ENCODE measurements around the gene PPP6R1. TPM values are rescaled to one million over a fixed set of nuclear protein-coding genes. Genes with fewer than 3 reads are reported as not detected.

The PPP6R1 gene
- total RNA-seq, 1 donor from 2014 or later = 64.6 TPM

- no peak for DNase-seq (ENCODE audit: low read depth)
Measured at GRCh38 chr19:55259540-55260210, 858 bp upstream of the PPP6R1 start.

GRCh38 chr19:55258476-55258827 lies 365 bp downstream of the PPP6R1 start:
- DNase-seq (ENCODE audit: low read depth) = no peak

- DNase-seq (ENCODE audit: low read depth) = peak; percentile 15
Measured at GRCh38 chr19:55257461-55258420, 1.1 kb downstream of the PPP6R1 start.

GRCh38 chr19:55256562-55257460 lies 2.0 kb downstream of the PPP6R1 start:
- DNase-seq (ENCODE audit: low read depth) = no peak

- DNase-seq (ENCODE audit: low read depth) = no peak
Measured at GRCh38 chr19:55255618-55256423, 3.0 kb downstream of the PPP6R1 start.

GRCh38 chr19:55254625-55254977 lies 4.2 kb downstream of the PPP6R1 start:
- DNase-seq (ENCODE audit: low read depth) = no peak

- no peak for DNase-seq (ENCODE audit: low read depth)
Measured at GRCh38 chr19:55253842-55254624, 4.8 kb downstream of the PPP6R1 start.

- DNase-seq (ENCODE audit: low read depth) = no peak
Measured at GRCh38 chr19:55252760-55253663, 5.8 kb downstream of the PPP6R1 start.

- peak; percentile 12 for DNase-seq (ENCODE audit: low read depth)
Measured at GRCh38 chr19:55251341-55252081, 7.3 kb downstream of the PPP6R1 start.

- no peak for DNase-seq (ENCODE audit: low read depth)
Measured at GRCh38 chr19:55250262-55251036, 8.4 kb downstream of the PPP6R1 start.

GRCh38 chr19:55249841-55250240 lies 9.0 kb downstream of the PPP6R1 start:
- no peak for DNase-seq (ENCODE audit: low read depth)

- DNase-seq (ENCODE audit: low read depth) = no peak
Measured at GRCh38 chr19:55248704-55249103, 10.1 kb downstream of the PPP6R1 start.

- no peak for DNase-seq (ENCODE audit: low read depth)
Measured at GRCh38 chr19:55248166-55248675, 10.6 kb downstream of the PPP6R1 start.

GRCh38 chr19:55247621-55248099 lies 11.2 kb downstream of the PPP6R1 start:
- DNase-seq (ENCODE audit: low read depth) = peak; percentile 4

GRCh38 chr19:55246462-55247451 lies 12.1 kb downstream of the PPP6R1 start:
- DNase-seq (ENCODE audit: low read depth) = no peak

Measured in myocyte (in vitro differentiated cells).